SK-N-SH treated with all-trans-retinoic acid at 6 μM for 48 hours (cell line): ENCODE measurements around the gene DCTN3.

Experiments
- ATAC-seq: fragments of 200-7000 bp; cut with Tn5 transposase; 3 replicates; pipeline ENCODE4 v1.9.1; 2020; ENCODE audit warnings: mild to moderate bottlenecking, moderate library complexity
- ARNTL ChIP-seq: fragments of 450-650 bp; formaldehyde crosslinking; IDR thresholded peaks from 2 replicates; pipeline ENCODE4 v1.5.0; 2020; ENCODE audit warnings: low read depth, mild to moderate bottlenecking, moderate library complexity, borderline replicate concordance
- BACH2 ChIP-seq: fragments of 250-450 bp; sonication (Bioruptor Pico); IDR thresholded peaks from 2 replicates; pipeline ENCODE4 v1.9.0; 2021; ENCODE audit warnings: mild to moderate bottlenecking, borderline replicate concordance
- CSDC2 ChIP-seq: fragments of 250-450 bp; sonication (Bioruptor Pico); IDR thresholded peaks from 2 replicates; pipeline ENCODE4 v1.5.0; 2020; ENCODE audit warnings: mild to moderate bottlenecking, moderate library complexity
- CSRNP3 ChIP-seq: fragments of 250-450 bp; sonication (Bioruptor Pico); IDR thresholded peaks from 2 replicates; pipeline ENCODE4 v1.5.1; 2021; ENCODE audit warnings: mild to moderate bottlenecking, moderate library complexity
- GLIS3 ChIP-seq: fragments of 250-450 bp; sonication (Bioruptor Pico); IDR thresholded peaks from 2 replicates; pipeline ENCODE4 v1.5.0; 2020; ENCODE audit warnings: mild to moderate bottlenecking, moderate library complexity
- ISL1 ChIP-seq: fragments of 250-450 bp; sonication (Bioruptor Pico); IDR thresholded peaks from 2 replicates; pipeline ENCODE4 v2.1.2; 2022; ENCODE audit warnings: mild to moderate bottlenecking, moderate library complexity
- PATZ1 ChIP-seq: fragments of 250-450 bp; sonication (Bioruptor Pico); IDR thresholded peaks from 2 replicates; pipeline ENCODE4 v1.8.0; 2020; ENCODE audit warnings: mild to moderate bottlenecking, moderate library complexity, borderline replicate concordance
- POU6F1 ChIP-seq: fragments of 250-450 bp; sonication (Bioruptor Pico); IDR thresholded peaks from 2 replicates; pipeline ENCODE4 v1.8.0; 2021; ENCODE audit warnings: low read depth, mild to moderate bottlenecking, moderate library complexity, borderline replicate concordance
- PPARA ChIP-seq: fragments of 250-450 bp; sonication (Bioruptor Pico); IDR thresholded peaks from 2 replicates; pipeline ENCODE4 v1.5.0; 2020; ENCODE audit warnings: mild to moderate bottlenecking, borderline replicate concordance
- SNAI2 ChIP-seq: fragments of 250-450 bp; sonication (Bioruptor Pico); IDR thresholded peaks from 2 replicates; pipeline ENCODE4 v1.5.0; 2020; ENCODE audit warnings: mild to moderate bottlenecking, moderate library complexity
- TOX ChIP-seq: fragments of 250-450 bp; sonication (Bioruptor Pico); IDR thresholded peaks from 2 replicates; pipeline ENCODE4 v1.8.0; 2021; ENCODE audit warnings: mild to moderate bottlenecking, moderate library complexity, borderline replicate concordance
- TSHZ2 ChIP-seq: fragments of 250-450 bp; sonication (Bioruptor Pico); IDR thresholded peaks from 2 replicates; pipeline ENCODE4 v1.5.0; 2020; ENCODE audit warnings: mild to moderate bottlenecking, moderate library complexity
- ZFP3 ChIP-seq: fragments of 250-450 bp; sonication (Bioruptor Pico); IDR thresholded peaks from 2 replicates; pipeline ENCODE4 v1.5.0; 2020; ENCODE audit warnings: mild to moderate bottlenecking, moderate library complexity
- ZFP30 ChIP-seq: fragments of 450-650 bp; formaldehyde crosslinking; IDR thresholded peaks from 2 replicates; pipeline ENCODE4 v1.5.0; 2022; ENCODE audit warnings: mild to moderate bottlenecking, moderate library complexity
- ZNF70 ChIP-seq: fragments of 450-650 bp; formaldehyde crosslinking; IDR thresholded peaks from 2 replicates; pipeline ENCODE4 v1.5.0; 2020; ENCODE audit warnings: mild to moderate bottlenecking, moderate library complexity
- ZNF8 ChIP-seq: fragments of 450-650 bp; formaldehyde crosslinking; IDR thresholded peaks from 2 replicates; pipeline ENCODE4 v1.5.0; 2020; ENCODE audit warnings: mild to moderate bottlenecking, moderate library complexity

The DCTN3 gene

GRCh38 chr9:34577400-34578240, 42.7 kb downstream of the DCTN3 start (continued):
- TF ChIP-seq CSDC2 (CRISPR knock-in tag), result no peak

- TF ChIP-seq TSHZ2, result no peak
- ATAC-seq, result peak; percentile 17; the same call in 1 of the 3 replicates
Measured at GRCh38 chr9:34576597-34577399, 43.5 kb downstream of the DCTN3 start.

GRCh38 chr9:34575862-34576596, 44.3 kb downstream of the DCTN3 start:
- no peak for TF ChIP-seq BACH2 (CRISPR knock-in tag)
- no peak for TF ChIP-seq TSHZ2
- TF ChIP-seq SNAI2, result no peak
- TF ChIP-seq CSRNP3 (CRISPR knock-in tag), result no peak
- no peak for TF ChIP-seq TOX
- no peak for TF ChIP-seq ZNF70 (CRISPR knock-in tag)
- TF ChIP-seq ZNF8 (CRISPR knock-in tag), result no peak
- no peak for TF ChIP-seq PATZ1 (CRISPR knock-in tag)
- no peak for TF ChIP-seq ARNTL (CRISPR knock-in tag)
- TF ChIP-seq POU6F1 (CRISPR knock-in tag), result no peak
- no peak for TF ChIP-seq PPARA (CRISPR knock-in tag)
- TF ChIP-seq ZFP30 (CRISPR knock-in tag), result no peak
- no peak for TF ChIP-seq GLIS3
- TF ChIP-seq CSDC2 (CRISPR knock-in tag), result no peak
- no peak for TF ChIP-seq ZFP3 (CRISPR knock-in tag)
- no peak for TF ChIP-seq ISL1 (CRISPR knock-in tag)
- no peak for ATAC-seq
